Osteoblast (primary cell): Measurements from ENCODE around the gene BBOX1. TPM values are rescaled to one million over a fixed set of nuclear protein-coding genes. Genes with fewer than 3 reads are reported as not detected.

Source experiments
- DNase-seq: peaks from one replicate; pipeline ENCODE4 v3.0.0; 2011; ENCODE audit warnings: low spot score, mixed read lengths; ENCODE audit not compliant: insufficient read length; ENCODE audit errors: missing footprints
- H2AFZ ChIP-seq: 2 replicates; pipeline ENCODE4 v1.6.0; 2011; ENCODE audit warnings: mild to moderate bottlenecking, low read length
- H3K27ac ChIP-seq: 2 replicates; pipeline ENCODE4 v1.5.1; 2011; ENCODE audit warnings: mild to moderate bottlenecking, low read depth, low read length, moderate library complexity
- H3K27me3 ChIP-seq: 2 replicates; pipeline ENCODE4 v1.6.0; 2012; ENCODE audit warnings: mild to moderate bottlenecking, control low read depth, inconsistent platforms, low read length, moderate library complexity; ENCODE audit not compliant: insufficient read depth
- H3K36me3 ChIP-seq: 2 replicates; pipeline ENCODE4 v1.5.1; 2011; ENCODE audit warnings: mild to moderate bottlenecking, low read length, control low read depth, moderate library complexity; ENCODE audit not compliant: insufficient read depth
- H3K4me1 ChIP-seq: 2 replicates; pipeline ENCODE4 v1.5.1; 2011; ENCODE audit warnings: mild to moderate bottlenecking, low read length, control low read depth, moderate library complexity; ENCODE audit not compliant: insufficient read depth
- H3K4me2 ChIP-seq: 2 replicates; pipeline ENCODE4 v1.6.0; 2011; ENCODE audit warnings: mild to moderate bottlenecking, low read length; ENCODE audit not compliant: insufficient read depth
- H3K4me3 ChIP-seq: fragments of 200-600 bp; sonication (generic); 3 replicates; pipeline ENCODE4 v1.5.1; 2012; ENCODE audit warnings: mild to moderate bottlenecking, low read length, inconsistent platforms; ENCODE audit not compliant: insufficient read depth
- H3K79me2 ChIP-seq: 2 replicates; pipeline ENCODE4 v1.6.0; 2012; ENCODE audit warnings: mild to moderate bottlenecking, low read length, control low read depth, inconsistent platforms; ENCODE audit not compliant: insufficient read depth
- H3K9me3 ChIP-seq: 2 replicates; pipeline ENCODE4 v1.5.1; 2011; ENCODE audit warnings: low read depth, low read length, control low read depth
- H4K20me1 ChIP-seq: 2 replicates; pipeline ENCODE4 v1.6.0; 2012; ENCODE audit warnings: mild to moderate bottlenecking, low read length, control low read depth; ENCODE audit not compliant: insufficient read depth
- total RNA-seq: library from RNA; depleted of rRNA; stranded (reverse); fragments of >200 nt; gene quantifications from 2 replicates; pipeline ENCODE4 v1.2.3, GENCODE V29; 2012
- TF ChIP-seq, protein P1 (sequence below): IDR thresholded peaks from 2 replicates; pipeline ENCODE4 v1.5.1; 2011; ENCODE audit warnings: mild to moderate bottlenecking, low read depth, low read length, moderate library complexity; ENCODE audit errors: extremely low read depth

Gene BBOX1
- total RNA-seq, 1 donor = 0.36 TPM

DNA sequence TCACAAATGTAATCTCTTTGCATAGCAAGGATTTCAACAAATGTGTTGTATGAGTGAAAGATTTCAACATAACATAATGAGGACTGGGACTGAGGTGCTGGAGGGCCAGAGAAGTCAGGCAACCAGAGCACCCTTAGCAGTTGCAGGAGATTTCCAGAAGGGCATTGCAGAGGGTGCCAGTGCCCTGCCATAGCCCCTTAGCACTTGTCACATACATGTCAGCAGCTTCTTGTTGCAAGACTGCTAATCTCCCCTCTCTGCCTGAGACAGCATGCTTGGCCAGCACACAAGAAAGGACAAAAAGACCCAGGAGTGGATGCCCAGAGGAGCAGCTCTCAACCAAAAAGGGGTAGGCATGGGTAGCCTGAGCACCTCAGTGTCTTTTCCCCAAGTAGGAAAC lies 43.2 kb downstream of the BBOX1 start:
- TF ChIP-seq, protein P1, sequence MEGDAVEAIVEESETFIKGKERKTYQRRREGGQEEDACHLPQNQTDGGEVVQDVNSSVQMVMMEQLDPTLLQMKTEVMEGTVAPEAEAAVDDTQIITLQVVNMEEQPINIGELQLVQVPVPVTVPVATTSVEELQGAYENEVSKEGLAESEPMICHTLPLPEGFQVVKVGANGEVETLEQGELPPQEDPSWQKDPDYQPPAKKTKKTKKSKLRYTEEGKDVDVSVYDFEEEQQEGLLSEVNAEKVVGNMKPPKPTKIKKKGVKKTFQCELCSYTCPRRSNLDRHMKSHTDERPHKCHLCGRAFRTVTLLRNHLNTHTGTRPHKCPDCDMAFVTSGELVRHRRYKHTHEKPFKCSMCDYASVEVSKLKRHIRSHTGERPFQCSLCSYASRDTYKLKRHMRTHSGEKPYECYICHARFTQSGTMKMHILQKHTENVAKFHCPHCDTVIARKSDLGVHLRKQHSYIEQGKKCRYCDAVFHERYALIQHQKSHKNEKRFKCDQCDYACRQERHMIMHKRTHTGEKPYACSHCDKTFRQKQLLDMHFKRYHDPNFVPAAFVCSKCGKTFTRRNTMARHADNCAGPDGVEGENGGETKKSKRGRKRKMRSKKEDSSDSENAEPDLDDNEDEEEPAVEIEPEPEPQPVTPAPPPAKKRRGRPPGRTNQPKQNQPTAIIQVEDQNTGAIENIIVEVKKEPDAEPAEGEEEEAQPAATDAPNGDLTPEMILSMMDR = no peak

GRCh38 chr11:27084518-27084917 lies 43.9 kb downstream of the BBOX1 start:
- no peaks in the 10 kb centered on the region for H4K20me1 ChIP-seq
- H3K27me3 ChIP-seq = no peaks in the 10 kb centered on the region
- H3K9me3 ChIP-seq = no peaks in the 10 kb centered on the region
- no peak overlapping the region for H2AFZ ChIP-seq
- H3K27ac ChIP-seq = no peak overlapping the region
- H3K36me3 ChIP-seq = no peaks in the 10 kb centered on the region
- H3K4me1 ChIP-seq = peaks cover 3% of the 10 kb centered on the region
- H3K4me2 ChIP-seq = no peak overlapping the region
- DNase-seq = no peak
- H3K79me2 ChIP-seq = no peaks in the 10 kb centered on the region
- TF ChIP-seq, protein P1 = no peak
- no peak overlapping the region for H3K4me3 ChIP-seq

More for the DNA sequence above, 43.2 kb downstream of the BBOX1 start:
- no peaks in the 10 kb centered on the region for H3K9me3 ChIP-seq
- DNase-seq = no peak
- peaks cover 3% of the 10 kb centered on the region for H3K4me1 ChIP-seq
- no peak overlapping the region for H3K4me3 ChIP-seq
- H3K4me2 ChIP-seq = no peak overlapping the region
- no peak overlapping the region for H2AFZ ChIP-seq
- no peaks in the 10 kb centered on the region for H4K20me1 ChIP-seq
- no peaks in the 10 kb centered on the region for H3K27me3 ChIP-seq
- no peak overlapping the region for H3K27ac ChIP-seq
- no peaks in the 10 kb centered on the region for H3K36me3 ChIP-seq
- H3K79me2 ChIP-seq = no peaks in the 10 kb centered on the region

- Histone ChIP-seq H3K27me3 (no peaks in the 10 kb centered on the region), H3K27ac (no peak overlapping the region), H3K4me3 (no peak overlapping the region), H2AFZ (no peak overlapping the region), H3K4me2 (no peak overlapping the region), H3K9me3 (no peaks in the 10 kb centered on the region), H4K20me1 (no peaks in the 10 kb centered on the region), H3K79me2 (no peaks in the 10 kb centered on the region), H3K4me1 (peaks cover 3% of the 10 kb centered on the region), H3K36me3 (no peaks in the 10 kb centered on the region)
- DNase-seq = no peak
- TF ChIP-seq, protein P1 = no peak
These were observed 44.5 kb downstream of the BBOX1 start for GRCh38 chr11:27085111-27085510.

DNA sequence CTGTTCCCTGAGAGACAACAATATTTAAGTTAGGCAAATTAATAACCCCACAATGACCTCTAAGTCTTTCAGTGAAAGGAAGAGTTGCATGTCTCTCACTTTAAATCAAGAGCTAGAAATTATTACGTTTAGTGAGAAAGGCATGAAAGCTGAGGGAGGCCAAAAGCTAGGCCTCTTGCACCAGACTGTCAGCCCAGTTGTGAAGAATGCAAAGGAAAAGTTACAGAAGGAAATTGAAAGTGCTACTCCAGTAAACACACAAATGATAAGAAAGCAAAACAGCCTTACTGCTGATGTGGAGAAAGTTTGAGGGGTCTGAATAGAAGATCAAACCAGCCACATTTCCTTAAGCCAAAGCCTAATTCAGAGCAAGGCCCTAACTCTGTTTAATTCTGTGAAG lies 45.0 kb downstream of the BBOX1 start:
- Histone ChIP-seq H3K9me3 (no peaks in the 10 kb centered on the region), H3K4me1 (peaks cover 3% of the 10 kb centered on the region), H2AFZ (peak overlapping the region; percentile 50), H3K4me2 (no peak overlapping the region), H3K36me3 (no peaks in the 10 kb centered on the region), H3K4me3 (no peak overlapping the region), H3K79me2 (no peaks in the 10 kb centered on the region), H3K27me3 (no peaks in the 10 kb centered on the region), H4K20me1 (no peaks in the 10 kb centered on the region), H3K27ac (no peak overlapping the region)
- TF ChIP-seq, protein P1 = no peak
- no peak for DNase-seq
